ENCODE measurements around the gene TAPT1.

DNA sequence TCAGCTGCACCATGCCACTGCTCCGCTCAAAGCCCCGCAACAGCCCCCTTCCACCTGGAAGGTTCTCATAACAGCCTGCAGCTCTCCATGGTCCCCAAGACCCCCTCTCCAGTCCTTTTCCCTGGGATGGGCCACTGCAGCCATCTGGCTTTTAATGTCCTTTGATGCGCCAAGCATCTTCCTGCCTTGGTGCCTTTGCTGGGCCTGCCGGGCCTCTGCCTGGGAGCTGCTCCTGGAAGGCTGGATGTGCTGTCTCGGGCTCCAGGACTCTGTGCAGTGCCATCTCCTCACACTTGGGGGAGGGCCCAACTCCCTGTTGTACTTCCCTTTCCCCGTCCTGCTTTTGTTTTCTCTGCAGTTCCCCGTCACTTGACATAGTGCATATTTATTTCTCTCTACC lies 60.3 kb downstream of the TAPT1 start:
- TF ChIP-seq, protein P1, sequence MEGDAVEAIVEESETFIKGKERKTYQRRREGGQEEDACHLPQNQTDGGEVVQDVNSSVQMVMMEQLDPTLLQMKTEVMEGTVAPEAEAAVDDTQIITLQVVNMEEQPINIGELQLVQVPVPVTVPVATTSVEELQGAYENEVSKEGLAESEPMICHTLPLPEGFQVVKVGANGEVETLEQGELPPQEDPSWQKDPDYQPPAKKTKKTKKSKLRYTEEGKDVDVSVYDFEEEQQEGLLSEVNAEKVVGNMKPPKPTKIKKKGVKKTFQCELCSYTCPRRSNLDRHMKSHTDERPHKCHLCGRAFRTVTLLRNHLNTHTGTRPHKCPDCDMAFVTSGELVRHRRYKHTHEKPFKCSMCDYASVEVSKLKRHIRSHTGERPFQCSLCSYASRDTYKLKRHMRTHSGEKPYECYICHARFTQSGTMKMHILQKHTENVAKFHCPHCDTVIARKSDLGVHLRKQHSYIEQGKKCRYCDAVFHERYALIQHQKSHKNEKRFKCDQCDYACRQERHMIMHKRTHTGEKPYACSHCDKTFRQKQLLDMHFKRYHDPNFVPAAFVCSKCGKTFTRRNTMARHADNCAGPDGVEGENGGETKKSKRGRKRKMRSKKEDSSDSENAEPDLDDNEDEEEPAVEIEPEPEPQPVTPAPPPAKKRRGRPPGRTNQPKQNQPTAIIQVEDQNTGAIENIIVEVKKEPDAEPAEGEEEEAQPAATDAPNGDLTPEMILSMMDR (IDR thresholded peaks at IDR 0.05) = no peak
- no peak for TF ChIP-seq POLR2AphosphoS5 (IDR thresholded peaks at IDR 0.05; ENCODE audit: low read depth, low read length)
